ENCODE data around the gene ASB7. TPM values are rescaled to one million over a fixed set of nuclear protein-coding genes. Genes with fewer than 3 reads are reported as not detected.

Gene ASB7
- total RNA-seq, 1 experiment from 2014 or later = 14.5 TPM

GRCh38 chr15:100591835-100592234 lies 10.6 kb upstream of the ASB7 start:
- ChIA-PET POLR2A (ENCODE audit: low non-redundant PET) (no interaction called here), CTCF (no interaction called here)

GRCh38 chr15:100592898-100593297 lies 9.5 kb upstream of the ASB7 start:
- Histone ChIP-seq H3K4me1 (ENCODE audit: insufficient read depth, low read length, poor library complexity, severe bottlenecking) (no peaks in the 10 kb centered on the region), H3K27me3 (replicated peaks; ENCODE audit: insufficient read depth, low read depth, low read length, poor library complexity) (no peaks in the 10 kb centered on the region), H3K9me3 (ENCODE audit: low read depth, low read length, poor library complexity, severe bottlenecking) (peaks cover 27% of the 10 kb centered on the region), H3K4me3 (ENCODE audit: low read depth, low read length, poor library complexity, severe bottlenecking) (no peak overlapping the region), H3K36me3 (ENCODE audit: insufficient read depth, low read length, poor library complexity, severe bottlenecking) (no peaks in the 10 kb centered on the region), H3K27ac (ENCODE audit: low read depth, low read length, poor library complexity, severe bottlenecking) (no peak overlapping the region)
- no TSS peak for BruUV-seq (replicated peaks)
- TF ChIP-seq EZH2 (IDR thresholded peaks at IDR 0.05; ENCODE audit: borderline replicate concordance, low read depth, low read length, poor library complexity, severe bottlenecking) = no peak
- no peak for TF ChIP-seq CTCF (conservative IDR thresholded peaks at IDR 0.05; ENCODE audit: low read depth, low read length)
- DNase-seq (ENCODE audit: low spot score) = no peak
- intact Hi-C loops (cut with micrococcal nuclease; ENCODE audit: unreplicated experiment) = no loop called here
- ChIA-PET CTCF (no interaction called here), POLR2A (ENCODE audit: low non-redundant PET) (no interaction called here)

More at GRCh38 chr15:100591835-100592234, 10.6 kb upstream of the ASB7 start:
- TF ChIP-seq CTCF (conservative IDR thresholded peaks at IDR 0.05; ENCODE audit: low read depth, low read length) = no peak
- no peak for TF ChIP-seq EZH2 (IDR thresholded peaks at IDR 0.05; ENCODE audit: borderline replicate concordance, low read depth, low read length, poor library complexity, severe bottlenecking)
- Histone ChIP-seq H3K27me3 (replicated peaks; ENCODE audit: insufficient read depth, low read depth, low read length, poor library complexity) (no peaks in the 10 kb centered on the region), H3K4me3 (ENCODE audit: low read depth, low read length, poor library complexity, severe bottlenecking) (no peak overlapping the region), H3K27ac (ENCODE audit: low read depth, low read length, poor library complexity, severe bottlenecking) (no peak overlapping the region), H3K36me3 (ENCODE audit: insufficient read depth, low read length, poor library complexity, severe bottlenecking) (no peaks in the 10 kb centered on the region), H3K4me1 (ENCODE audit: insufficient read depth, low read length, poor library complexity, severe bottlenecking) (no peaks in the 10 kb centered on the region), H3K9me3 (ENCODE audit: low read depth, low read length, poor library complexity, severe bottlenecking) (peaks cover 35% of the 10 kb centered on the region)
- intact Hi-C loops (cut with micrococcal nuclease; ENCODE audit: unreplicated experiment) = no loop called here
- no peak for DNase-seq (ENCODE audit: low spot score)
- no TSS peak for BruUV-seq (replicated peaks)

GRCh38 chr15:100593431-100593830 lies 9.0 kb upstream of the ASB7 start:
- no peaks in the 10 kb centered on the region for H3K4me1 ChIP-seq (ENCODE audit: insufficient read depth, low read length, poor library complexity, severe bottlenecking)
- TF ChIP-seq CTCF (conservative IDR thresholded peaks at IDR 0.05; ENCODE audit: low read depth, low read length) (no peak), EZH2 (IDR thresholded peaks at IDR 0.05; ENCODE audit: borderline replicate concordance, low read depth, low read length, poor library complexity, severe bottlenecking) (no peak)
- no peak overlapping the region for H3K4me3 ChIP-seq (ENCODE audit: low read depth, low read length, poor library complexity, severe bottlenecking)
- no TSS peak for BruUV-seq (replicated peaks)
- peaks cover 22% of the 10 kb centered on the region for H3K9me3 ChIP-seq (ENCODE audit: low read depth, low read length, poor library complexity, severe bottlenecking)
- no peaks in the 10 kb centered on the region for H3K27me3 ChIP-seq (replicated peaks; ENCODE audit: insufficient read depth, low read depth, low read length, poor library complexity)
- H3K36me3 ChIP-seq (ENCODE audit: insufficient read depth, low read length, poor library complexity, severe bottlenecking) = no peaks in the 10 kb centered on the region
- ChIA-PET CTCF (no interaction called here), POLR2A (ENCODE audit: low non-redundant PET) (no interaction called here)
- intact Hi-C loops (cut with micrococcal nuclease; ENCODE audit: unreplicated experiment) = no loop called here
- no peak overlapping the region for H3K27ac ChIP-seq (ENCODE audit: low read depth, low read length, poor library complexity, severe bottlenecking)
- DNase-seq (ENCODE audit: low spot score) = no peak

Data from A673 (cell line).